Measurements from ENCODE around the gene DOP1A.

The DOP1A gene

GRCh38 chr6:83169106-83169505 is 101.6 kb downstream of the DOP1A start:
- TF ChIP-seq MAX (IDR thresholded peaks at IDR 0.05) (no peak), FOXM1 (IDR thresholded peaks at IDR 0.05; ENCODE audit: borderline replicate concordance, low read depth) (no peak), RAD21 (IDR thresholded peaks at IDR 0.05; ENCODE audit: low read depth) (no peak), CREB1 (IDR thresholded peaks at IDR 0.05; ENCODE audit: low read depth) (no peak), NFIC (IDR thresholded peaks at IDR 0.05) (no peak), REST (IDR thresholded peaks at IDR 0.05; ENCODE audit: low read depth) (no peak), USF1 (IDR thresholded peaks at IDR 0.05) (no peak), EP300 (IDR thresholded peaks at IDR 0.05; ENCODE audit: borderline replicate concordance) (no peak)

- no peak for TF ChIP-seq YY1 (IDR thresholded peaks at IDR 0.05; ENCODE audit: low read depth)
- no peak for TF ChIP-seq RAD21 (IDR thresholded peaks at IDR 0.05; ENCODE audit: low read depth)
- TF ChIP-seq TCF12 (IDR thresholded peaks at IDR 0.05; ENCODE audit: low read depth), result no peak
- no peak for TF ChIP-seq ZBTB7A (IDR thresholded peaks at IDR 0.05; ENCODE audit: low read depth)
- no peak for TF ChIP-seq NFIC (IDR thresholded peaks at IDR 0.05)
- no peak for TF ChIP-seq EGR1 (IDR thresholded peaks at IDR 0.05)
- TF ChIP-seq CREB1 (IDR thresholded peaks at IDR 0.05; ENCODE audit: low read depth), result no peak
- TF ChIP-seq MAX (IDR thresholded peaks at IDR 0.05), result no peak
- TF ChIP-seq TAF1 (IDR thresholded peaks at IDR 0.05; ENCODE audit: low read depth), result no peak
- TF ChIP-seq CEBPB (IDR thresholded peaks at IDR 0.05), result no peak
- TF ChIP-seq TEAD4 (IDR thresholded peaks at IDR 0.05), result no peak
- TF ChIP-seq USF1 (IDR thresholded peaks at IDR 0.05), result no peak
- no peak for TF ChIP-seq FOXM1 (IDR thresholded peaks at IDR 0.05; ENCODE audit: borderline replicate concordance, low read depth)
- TF ChIP-seq REST (IDR thresholded peaks at IDR 0.05; ENCODE audit: low read depth), result no peak
- no peak for TF ChIP-seq EP300 (IDR thresholded peaks at IDR 0.05; ENCODE audit: borderline replicate concordance)
These were observed 102.0 kb downstream of the DOP1A start for GRCh38 chr6:83169511-83169910.

- TF ChIP-seq TEAD4 (IDR thresholded peaks at IDR 0.05), result no peak
- TF ChIP-seq REST (IDR thresholded peaks at IDR 0.05; ENCODE audit: low read depth), result no peak
- TF ChIP-seq CREB1 (IDR thresholded peaks at IDR 0.05; ENCODE audit: low read depth), result no peak
- no peak for TF ChIP-seq TAF1 (IDR thresholded peaks at IDR 0.05; ENCODE audit: low read depth)
- no peak for TF ChIP-seq MAX (IDR thresholded peaks at IDR 0.05)
- no peak for TF ChIP-seq EGR1 (IDR thresholded peaks at IDR 0.05)
- TF ChIP-seq NFIC (IDR thresholded peaks at IDR 0.05), result no peak
- TF ChIP-seq YY1 (IDR thresholded peaks at IDR 0.05; ENCODE audit: low read depth), result no peak
- no peak for TF ChIP-seq FOXM1 (IDR thresholded peaks at IDR 0.05; ENCODE audit: borderline replicate concordance, low read depth)
- no peak for TF ChIP-seq TCF12 (IDR thresholded peaks at IDR 0.05; ENCODE audit: low read depth)
- no peak for TF ChIP-seq USF1 (IDR thresholded peaks at IDR 0.05)
- TF ChIP-seq ZBTB7A (IDR thresholded peaks at IDR 0.05; ENCODE audit: low read depth), result no peak
- TF ChIP-seq EP300 (IDR thresholded peaks at IDR 0.05; ENCODE audit: borderline replicate concordance), result no peak
- TF ChIP-seq CEBPB (IDR thresholded peaks at IDR 0.05), result no peak
- TF ChIP-seq RAD21 (IDR thresholded peaks at IDR 0.05; ENCODE audit: low read depth), result no peak
These were observed 108.8 kb downstream of the DOP1A start for GRCh38 chr6:83176246-83176645.

- TF ChIP-seq ZBTB7A (IDR thresholded peaks at IDR 0.05; ENCODE audit: low read depth), result no peak
- TF ChIP-seq NFIC (IDR thresholded peaks at IDR 0.05), result no peak
- no peak for TF ChIP-seq CEBPB (IDR thresholded peaks at IDR 0.05)
- no peak for TF ChIP-seq TAF1 (IDR thresholded peaks at IDR 0.05; ENCODE audit: low read depth)
- no peak for TF ChIP-seq USF1 (IDR thresholded peaks at IDR 0.05)
- no peak for TF ChIP-seq REST (IDR thresholded peaks at IDR 0.05; ENCODE audit: low read depth)
- TF ChIP-seq FOXM1 (IDR thresholded peaks at IDR 0.05; ENCODE audit: borderline replicate concordance, low read depth), result no peak
- no peak for TF ChIP-seq EGR1 (IDR thresholded peaks at IDR 0.05)
- no peak for TF ChIP-seq MAX (IDR thresholded peaks at IDR 0.05)
- no peak for TF ChIP-seq CREB1 (IDR thresholded peaks at IDR 0.05; ENCODE audit: low read depth)
- no peak for TF ChIP-seq RAD21 (IDR thresholded peaks at IDR 0.05; ENCODE audit: low read depth)
- no peak for TF ChIP-seq EP300 (IDR thresholded peaks at IDR 0.05; ENCODE audit: borderline replicate concordance)
- no peak for TF ChIP-seq TEAD4 (IDR thresholded peaks at IDR 0.05)
- TF ChIP-seq YY1 (IDR thresholded peaks at IDR 0.05; ENCODE audit: low read depth), result no peak
- no peak for TF ChIP-seq TCF12 (IDR thresholded peaks at IDR 0.05; ENCODE audit: low read depth)
These were observed 113.0 kb downstream of the DOP1A start for GRCh38 chr6:83180426-83180950.
